Tibial nerve (tissue), 4 donors: Measurements from ENCODE around the gene PTGIS. TPM values are rescaled to one million over a fixed set of nuclear protein-coding genes. Genes with fewer than 3 reads are reported as not detected.

Experiments
- DNase-seq, 2 donors: peaks; one replicate each; pipeline ENCODE4 v3.0.0-alpha.2; 2019; ENCODE audit warnings: low spot score in 2 of 2
- H3K27ac ChIP-seq, 4 donors: fragments of 200-600 bp; sonication (generic) in 3 of 4; one replicate each; pipeline ENCODE4 v1.5.1; 2017 to 2019; ENCODE audit warnings: mild to moderate bottlenecking in 1 of 4
- H3K27me3 ChIP-seq, 2 donors: fragments of 200-600 bp; sonication (generic) in 1 of 2; one replicate each; pipeline versions ENCODE4 v1.5.1 to v1.6.0; 2017 to 2019
- H3K36me3 ChIP-seq, 3 donors: fragments of 200-600 bp; sonication (generic); one replicate each; pipeline ENCODE4 v1.5.1; 2018 to 2019
- H3K4me1 ChIP-seq, 4 donors: fragments of 200-600 bp; sonication (generic) in 3 of 4; one replicate each; pipeline ENCODE4 v1.5.1; 2017 to 2019
- H3K4me3 ChIP-seq, 4 donors: fragments of 200-600 bp; sonication (generic) in 3 of 4; one replicate each; pipeline ENCODE4 v1.5.1; 2017 to 2019; ENCODE audit warnings: mild to moderate bottlenecking in 1 of 4, moderate library complexity in 1 of 4
- H3K9me3 ChIP-seq, 4 donors: fragments of 200-600 bp; sonication (generic) in 3 of 4; one replicate each; pipeline ENCODE4 v1.5.1; 2017 to 2019
- CTCF ChIP-seq, 5 experiments: fragments of 200-600 bp in 3 of 5; fragments of 450-650 bp in 2 of 5; sonication (generic) in 3 of 5; IDR thresholded peaks; one replicate each; pipeline ENCODE4 v1.5.1; 2016 to 2019; ENCODE audit warnings: antibody characterized with exemption in 5 of 5, mild to moderate bottlenecking in 3 of 5, moderate library complexity in 2 of 5
- EP300 ChIP-seq, 2 donors: sonication (generic); formaldehyde crosslinking; IDR thresholded peaks; one replicate each; pipeline ENCODE4 v1.6.1; 2017; ENCODE audit warnings: antibody characterized with exemption in 2 of 2, mild to moderate bottlenecking in 1 of 2
- POLR2A ChIP-seq, 2 donors: fragments of 450-650 bp; IDR thresholded peaks; one replicate each; pipeline ENCODE4 v1.6.1; 2017; ENCODE audit warnings: antibody characterized with exemption in 2 of 2, mild to moderate bottlenecking in 2 of 2, moderate library complexity in 2 of 2
- WGBS, 2 donors: methylation state at CpG; one replicate each; pipeline ENCODE4 v1.1.5; 2018; 5-methylcytosine and 5-hydroxymethylcytosine counted together
- total RNA-seq, 4 donors: library from RNA; depleted of rRNA; stranded (reverse); fragments of >200 nt; gene quantifications; one replicate each; pipeline ENCODE4 v1.1.0, GENCODE V29; 2016

The PTGIS gene
- total RNA-seq, 4 donors from 2014 or later = 31.5 to 92.4 (median 47.5) TPM

- 79 to 86% methylated on average over 17 of the region's 17 CpGs for WGBS, 2 donors
- no peaks in the 10 kb centered on the region for H3K36me3 ChIP-seq
- no peak for DNase-seq
- no peaks in the 10 kb centered on the region for H3K9me3 ChIP-seq
- H3K27me3 ChIP-seq = no peaks in the 10 kb centered on the region
- H3K27ac ChIP-seq = no peak overlapping the region
- H3K4me3 ChIP-seq = no peak overlapping the region
- H3K4me1 ChIP-seq = no peaks in the 10 kb centered on the region
- no peak for TF ChIP-seq EP300 (IDR thresholded peaks at IDR 0.05)
- no peak for TF ChIP-seq CTCF (IDR thresholded peaks at IDR 0.05)
- no peak for TF ChIP-seq POLR2A (IDR thresholded peaks at IDR 0.05)
Observed at GRCh38 chr20:49516916-49517804, 50.8 kb downstream of the PTGIS start.

- 50 to 52% methylated on average over 3 of the region's 3 CpGs for WGBS, 2 donors
- H3K4me3 ChIP-seq = no peak overlapping the region
- DNase-seq = no peak
- no peaks in the 10 kb centered on the region for H3K27me3 ChIP-seq
- TF ChIP-seq CTCF (IDR thresholded peaks at IDR 0.05) (no peak), EP300 (IDR thresholded peaks at IDR 0.05) (no peak), POLR2A (IDR thresholded peaks at IDR 0.05) (no peak)
- no peaks in the 10 kb centered on the region for H3K9me3 ChIP-seq
- H3K27ac ChIP-seq = no peak overlapping the region
- peaks cover 0 to 9% (median 0%) of the 10 kb centered on the region in 4 donors for H3K4me1 ChIP-seq
- H3K36me3 ChIP-seq = no peaks in the 10 kb centered on the region
Observed at GRCh38 chr20:49515586-49515985, 52.4 kb downstream of the PTGIS start.

- 89 to 100% methylated on average over 2 of the region's 2 CpGs for WGBS, 2 donors
- Histone ChIP-seq H3K27ac (peak overlapping the region in 1 of 4 donors; percentile 4), H3K9me3 (no peaks in the 10 kb centered on the region), H3K27me3 (no peaks in the 10 kb centered on the region), H3K4me1 (peaks cover 0 to 25% (median 0%) of the 10 kb centered on the region in 4 donors), H3K36me3 (no peaks in the 10 kb centered on the region), H3K4me3 (no peak overlapping the region)
- no peak for DNase-seq
- TF ChIP-seq CTCF (IDR thresholded peaks at IDR 0.05) = no peak
- TF ChIP-seq POLR2A (IDR thresholded peaks at IDR 0.05) = no peak
- no peak for TF ChIP-seq EP300 (IDR thresholded peaks at IDR 0.05)
Observed at GRCh38 chr20:49513517-49513916, 54.4 kb downstream of the PTGIS start.

- WGBS, 2 donors = 91 to 92% methylated on average over 10 to 11 of the region's 11 CpGs
- H3K27ac ChIP-seq = peak overlapping the region in 1 of 4 donors; percentile 4
- H3K9me3 ChIP-seq = no peaks in the 10 kb centered on the region
- H3K4me1 ChIP-seq = peaks cover 0 to 29% (median 0%) of the 10 kb centered on the region in 4 donors
- no peak overlapping the region for H3K4me3 ChIP-seq
- H3K36me3 ChIP-seq = no peaks in the 10 kb centered on the region
- DNase-seq = no peak
- no peaks in the 10 kb centered on the region for H3K27me3 ChIP-seq
- TF ChIP-seq CTCF (IDR thresholded peaks at IDR 0.05) (no peak), EP300 (IDR thresholded peaks at IDR 0.05) (no peak), POLR2A (IDR thresholded peaks at IDR 0.05) (no peak)
Observed at GRCh38 chr20:49513009-49513408, 54.9 kb downstream of the PTGIS start.

- Histone ChIP-seq H3K4me3 (no peak overlapping the region), H3K4me1 (peaks cover 0 to 29% (median 0%) of the 10 kb centered on the region in 4 donors), H3K27me3 (no peaks in the 10 kb centered on the region), H3K27ac (no peak overlapping the region), H3K9me3 (no peaks in the 10 kb centered on the region), H3K36me3 (peaks cover 0 to 5% (median 0%) of the 10 kb centered on the region in 3 donors)
- DNase-seq = no peak
- TF ChIP-seq POLR2A (IDR thresholded peaks at IDR 0.05) = no peak
- no peak for TF ChIP-seq CTCF (IDR thresholded peaks at IDR 0.05)
- 95 to 96% methylated on average over 2 of the region's 2 CpGs for WGBS, 2 donors
Observed at GRCh38 chr20:49511788-49512525, 56.0 kb downstream of the PTGIS start.
